ENCODE measurements around the gene SLC6A11. TPM values are rescaled to one million over a fixed set of nuclear protein-coding genes. Genes with fewer than 3 reads are reported as not detected.

SLC6A11 gene
- total RNA-seq, 1 experiment from 2014 or later = 0.85 TPM

- TF ChIP-seq ZNF532 (CRISPR knock-in tag; IDR thresholded peaks at IDR 0.05; ENCODE audit: borderline replicate concordance) (no peak), ZBTB21 (CRISPR knock-in tag; IDR thresholded peaks at IDR 0.05; ENCODE audit: borderline replicate concordance) (no peak), NFYB (CRISPR knock-in tag; conservative IDR thresholded peaks at IDR 0.05; ENCODE audit: low read depth) (no peak), USF2 (CRISPR knock-in tag; IDR thresholded peaks at IDR 0.05) (no peak), ZNF423 (CRISPR knock-in tag; IDR thresholded peaks at IDR 0.05) (no peak), TEAD1 (CRISPR knock-in tag; IDR thresholded peaks at IDR 0.05) (no peak), HMGA2 (CRISPR knock-in tag; IDR thresholded peaks at IDR 0.05) (no peak), ESRRA (CRISPR knock-in tag; IDR thresholded peaks at IDR 0.05; ENCODE audit: borderline replicate concordance) (no peak), GABPB1 (CRISPR knock-in tag; IDR thresholded peaks at IDR 0.05) (no peak)
- TF ChIP-seq, protein P1, sequence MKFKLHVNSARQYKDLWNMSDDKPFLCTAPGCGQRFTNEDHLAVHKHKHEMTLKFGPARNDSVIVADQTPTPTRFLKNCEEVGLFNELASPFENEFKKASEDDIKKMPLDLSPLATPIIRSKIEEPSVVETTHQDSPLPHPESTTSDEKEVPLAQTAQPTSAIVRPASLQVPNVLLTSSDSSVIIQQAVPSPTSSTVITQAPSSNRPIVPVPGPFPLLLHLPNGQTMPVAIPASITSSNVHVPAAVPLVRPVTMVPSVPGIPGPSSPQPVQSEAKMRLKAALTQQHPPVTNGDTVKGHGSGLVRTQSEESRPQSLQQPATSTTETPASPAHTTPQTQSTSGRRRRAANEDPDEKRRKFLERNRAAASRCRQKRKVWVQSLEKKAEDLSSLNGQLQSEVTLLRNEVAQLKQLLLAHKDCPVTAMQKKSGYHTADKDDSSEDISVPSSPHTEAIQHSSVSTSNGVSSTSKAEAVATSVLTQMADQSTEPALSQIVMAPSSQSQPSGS (CRISPR knock-in tag; IDR thresholded peaks at IDR 0.05; ENCODE audit: borderline replicate concordance, low read depth) = no peak
- TF ChIP-seq, protein P2, sequence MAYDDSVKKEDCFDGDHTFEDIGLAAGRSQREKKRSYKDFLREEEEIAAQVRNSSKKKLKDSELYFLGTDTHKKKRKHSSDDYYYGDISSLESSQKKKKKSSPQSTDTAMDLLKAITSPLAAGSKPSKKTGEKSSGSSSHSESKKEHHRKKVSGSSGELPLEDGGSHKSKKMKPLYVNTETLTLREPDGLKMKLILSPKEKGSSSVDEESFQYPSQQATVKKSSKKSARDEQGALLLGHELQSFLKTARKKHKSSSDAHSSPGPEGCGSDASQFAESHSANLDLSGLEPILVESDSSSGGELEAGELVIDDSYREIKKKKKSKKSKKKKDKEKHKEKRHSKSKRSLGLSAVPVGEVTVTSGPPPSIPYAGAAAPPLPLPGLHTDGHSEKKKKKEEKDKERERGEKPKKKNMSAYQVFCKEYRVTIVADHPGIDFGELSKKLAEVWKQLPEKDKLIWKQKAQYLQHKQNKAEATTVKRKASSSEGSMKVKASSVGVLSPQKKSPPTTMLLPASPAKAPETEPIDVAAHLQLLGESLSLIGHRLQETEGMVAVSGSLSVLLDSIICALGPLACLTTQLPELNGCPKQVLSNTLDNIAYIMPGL (CRISPR knock-in tag; IDR thresholded peaks at IDR 0.05) = no peak
- TF ChIP-seq, protein P3, sequence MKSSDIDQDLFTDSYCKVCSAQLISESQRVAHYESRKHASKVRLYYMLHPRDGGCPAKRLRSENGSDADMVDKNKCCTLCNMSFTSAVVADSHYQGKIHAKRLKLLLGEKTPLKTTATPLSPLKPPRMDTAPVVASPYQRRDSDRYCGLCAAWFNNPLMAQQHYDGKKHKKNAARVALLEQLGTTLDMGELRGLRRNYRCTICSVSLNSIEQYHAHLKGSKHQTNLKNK (CRISPR knock-in tag; IDR thresholded peaks at IDR 0.05) = no peak
Measured at GRCh38 chr3:10968401-10968800, 152.4 kb downstream of the SLC6A11 start (continued).

DNA sequence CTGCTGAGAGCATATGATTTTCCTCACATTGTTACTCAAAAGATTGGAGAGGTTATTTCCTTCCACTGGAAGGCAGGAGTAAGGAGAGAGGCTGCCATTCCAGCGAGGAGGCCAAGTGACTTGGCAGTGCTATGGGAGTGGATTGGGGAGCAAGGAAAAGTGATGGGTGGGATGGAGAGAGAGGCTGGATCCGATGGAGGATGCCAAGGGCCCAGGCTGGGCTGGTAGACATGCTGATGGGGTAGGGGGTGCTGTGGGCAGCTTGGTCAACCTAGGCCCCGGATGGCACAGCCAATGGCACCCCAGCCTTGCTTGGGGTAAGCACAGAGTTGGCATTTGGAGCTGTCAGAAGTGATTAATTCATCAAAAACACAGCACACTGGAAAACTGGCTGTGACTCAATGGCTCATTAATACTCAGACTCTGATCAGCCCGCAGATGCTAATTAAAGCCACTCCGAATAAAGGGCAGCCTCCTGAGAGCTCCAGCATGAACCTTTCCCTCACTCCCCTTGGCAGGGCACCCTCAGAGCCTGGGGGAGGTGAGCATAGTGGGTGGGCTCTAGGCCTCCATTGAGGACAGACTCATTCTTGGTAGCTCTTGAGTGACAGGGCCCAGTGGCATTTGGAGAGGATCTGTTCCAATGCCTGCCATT, 154.4 kb downstream of the SLC6A11 start:
- H3K4me3 Mint-ChIP-seq = no peak overlapping the region
- H3K4me1 Mint-ChIP-seq = peaks cover 33% of the 10 kb centered on the region
- DNase-seq (ENCODE audit: low spot score) = no peak
- POLR2A ChIA-PET = no interaction called here
- no peaks in the 10 kb centered on the region for H3K9me3 Mint-ChIP-seq
- CTCF ChIA-PET = interaction anchor here (1.1 to 2.5 kb wide), 6 partner anchors 8 to 91 kb away, joined by 3 to 7 read pairs (median 4); no protein-coding TSS in a partner anchor
- ATAC-seq = no peak
- H3K36me3 Mint-ChIP-seq = no peaks in the 10 kb centered on the region
- H3K27ac Mint-ChIP-seq = no peak overlapping the region
- H3K27me3 Mint-ChIP-seq (ENCODE audit: low read depth) = peaks cover 2% of the 10 kb centered on the region
- TF ChIP-seq, protein P4, sequence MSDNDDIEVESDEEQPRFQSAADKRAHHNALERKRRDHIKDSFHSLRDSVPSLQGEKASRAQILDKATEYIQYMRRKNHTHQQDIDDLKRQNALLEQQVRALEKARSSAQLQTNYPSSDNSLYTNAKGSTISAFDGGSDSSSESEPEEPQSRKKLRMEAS (CRISPR knock-in tag; IDR thresholded peaks at IDR 0.05) = no peak
- no peak for TF ChIP-seq JUN (CRISPR knock-in tag; IDR thresholded peaks at IDR 0.05)
- TF ChIP-seq CDX4 (CRISPR knock-in tag; IDR thresholded peaks at IDR 0.05; ENCODE audit: borderline replicate concordance) = no peak
- TF ChIP-seq JAZF1 (CRISPR knock-in tag; IDR thresholded peaks at IDR 0.05) = no peak
- TF ChIP-seq USF1 (CRISPR knock-in tag; IDR thresholded peaks at IDR 0.05) = no peak
- no peak for TF ChIP-seq ZNF532 (CRISPR knock-in tag; IDR thresholded peaks at IDR 0.05; ENCODE audit: borderline replicate concordance)
- no peak for TF ChIP-seq CREM (CRISPR knock-in tag; IDR thresholded peaks at IDR 0.05)
- no peak for TF ChIP-seq TP53 (CRISPR knock-in tag; IDR thresholded peaks at IDR 0.05)
- TF ChIP-seq NFATC4 (CRISPR knock-in tag; IDR thresholded peaks at IDR 0.05) = no peak
- TF ChIP-seq SMAD3 (CRISPR knock-in tag; IDR thresholded peaks at IDR 0.05; ENCODE audit: borderline replicate concordance) = no peak

Data from WTC11 (cell line).